Keratinocyte (primary cell): ENCODE results near the gene MSRB2.

Experiments
- EZH2 ChIP-seq: IDR thresholded peaks from one replicate; pipeline ENCODE4 v1.6.1; 2012; ENCODE audit warnings: inconsistent platforms, mild to moderate bottlenecking, low read length, moderate library complexity
- TF ChIP-seq, protein P1 (sequence below), 3 experiments: IDR thresholded peaks in 1 of 3; conservative IDR thresholded peaks in 1 of 3; optimal IDR thresholded peaks in 1 of 3; 2 replicates in 2 of 3; 3 replicates in 1 of 3; pipeline versions ENCODE3 to v1.5.1; 2011; ENCODE audit warnings: low read length in 3 of 3, mild to moderate bottlenecking in 3 of 3, moderate library complexity in 2 of 3, control low read depth in 1 of 3, inconsistent platforms in 1 of 3; ENCODE audit not compliant: insufficient read depth in 2 of 3; ENCODE audit errors: extremely low read depth in 1 of 3

DNA sequence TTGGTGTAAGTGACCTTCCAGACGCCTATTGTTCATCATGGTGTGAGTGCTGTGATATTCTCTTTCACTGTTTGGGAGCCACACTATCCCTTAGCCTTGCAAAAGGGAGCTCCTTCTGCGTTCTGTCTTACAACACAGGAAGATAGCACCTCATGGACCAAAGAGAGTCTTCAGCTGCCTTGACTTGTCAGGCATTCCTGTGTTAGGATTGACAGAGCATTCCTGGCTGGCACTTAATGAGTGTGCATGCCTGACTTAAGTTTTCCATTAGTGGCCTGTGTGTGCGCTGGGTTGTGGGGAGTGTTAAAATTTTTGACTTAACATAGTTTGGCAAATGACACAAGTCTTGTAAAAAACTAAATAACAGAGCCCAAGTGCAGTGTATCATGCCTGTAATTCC is 21.9 kb upstream of the MSRB2 start:
- TF ChIP-seq, protein P1, sequence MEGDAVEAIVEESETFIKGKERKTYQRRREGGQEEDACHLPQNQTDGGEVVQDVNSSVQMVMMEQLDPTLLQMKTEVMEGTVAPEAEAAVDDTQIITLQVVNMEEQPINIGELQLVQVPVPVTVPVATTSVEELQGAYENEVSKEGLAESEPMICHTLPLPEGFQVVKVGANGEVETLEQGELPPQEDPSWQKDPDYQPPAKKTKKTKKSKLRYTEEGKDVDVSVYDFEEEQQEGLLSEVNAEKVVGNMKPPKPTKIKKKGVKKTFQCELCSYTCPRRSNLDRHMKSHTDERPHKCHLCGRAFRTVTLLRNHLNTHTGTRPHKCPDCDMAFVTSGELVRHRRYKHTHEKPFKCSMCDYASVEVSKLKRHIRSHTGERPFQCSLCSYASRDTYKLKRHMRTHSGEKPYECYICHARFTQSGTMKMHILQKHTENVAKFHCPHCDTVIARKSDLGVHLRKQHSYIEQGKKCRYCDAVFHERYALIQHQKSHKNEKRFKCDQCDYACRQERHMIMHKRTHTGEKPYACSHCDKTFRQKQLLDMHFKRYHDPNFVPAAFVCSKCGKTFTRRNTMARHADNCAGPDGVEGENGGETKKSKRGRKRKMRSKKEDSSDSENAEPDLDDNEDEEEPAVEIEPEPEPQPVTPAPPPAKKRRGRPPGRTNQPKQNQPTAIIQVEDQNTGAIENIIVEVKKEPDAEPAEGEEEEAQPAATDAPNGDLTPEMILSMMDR (optimal IDR thresholded peaks at IDR 0.05 in 1 of 3, IDR thresholded peaks at IDR 0.05 in 1 of 3, conservative IDR thresholded peaks at IDR 0.05 in 1 of 3; ENCODE audit: extremely low read depth in 1 of 3, insufficient read depth in 2 of 3, low read length in 3 of 3) = no peak
- no peak for TF ChIP-seq EZH2
